H9 (cell line): ENCODE results near the gene ITSN2. TPM values are rescaled to one million over a fixed set of nuclear protein-coding genes. Genes with fewer than 3 reads are reported as not detected.

Experiments used
- DNase-seq: peaks from one replicate; pipeline ENCODE4 v3.0.0-alpha.2; 2017
- H2AFZ ChIP-seq: one replicate; pipeline ENCODE4 v1.6.1; 2013; ENCODE audit warnings: mild to moderate bottlenecking, low read length, control low read depth, moderate library complexity
- H2AK5ac ChIP-seq: 2 replicates; pipeline ENCODE4 v1.6.1; 2013; ENCODE audit warnings: low read length, control low read depth, mixed read lengths; ENCODE audit not compliant: insufficient read length
- H2BK120ac ChIP-seq: one replicate; pipeline ENCODE4 v1.6.1; 2013; ENCODE audit warnings: low read depth, mild to moderate bottlenecking, low read length, control low read depth, inconsistent platforms; ENCODE audit not compliant: poor library complexity, severe bottlenecking
- H2BK12ac ChIP-seq: 2 replicates; pipeline ENCODE4 v1.6.1; 2013; ENCODE audit warnings: low read length, control low read depth, mixed read lengths, low read depth; ENCODE audit not compliant: insufficient read length
- H2BK15ac ChIP-seq: 2 replicates; pipeline ENCODE4 v1.6.1; 2013; ENCODE audit warnings: low read depth, low read length, control low read depth
- H2BK20ac ChIP-seq: one replicate; pipeline ENCODE4 v1.6.1; 2013; ENCODE audit warnings: low read depth, mild to moderate bottlenecking, low read length, control low read depth, inconsistent platforms; ENCODE audit not compliant: poor library complexity, severe bottlenecking
- H2BK5ac ChIP-seq: 2 replicates; pipeline ENCODE4 v1.6.1; 2013; ENCODE audit warnings: low read length, control low read depth, mixed read lengths; ENCODE audit not compliant: insufficient read length
- H3K14ac ChIP-seq: 2 replicates; pipeline ENCODE4 v1.6.1; 2013; ENCODE audit warnings: low read length, control low read depth; ENCODE audit not compliant: insufficient read depth
- H3K18ac ChIP-seq: 2 replicates; pipeline ENCODE4 v1.6.1; 2013; ENCODE audit warnings: low read depth, mild to moderate bottlenecking, mixed read lengths, low read length, control low read depth; ENCODE audit not compliant: insufficient read length
- H3K23ac ChIP-seq: 2 replicates; pipeline ENCODE4 v1.6.1; 2013; ENCODE audit warnings: low read length, control low read depth, mixed read lengths, low read depth; ENCODE audit not compliant: insufficient read length
- H3K23me2 ChIP-seq: 2 replicates; pipeline ENCODE4 v1.6.1; 2013; ENCODE audit warnings: low read depth, mild to moderate bottlenecking, mixed read lengths, low read length, control low read depth; ENCODE audit not compliant: insufficient read length, poor library complexity, severe bottlenecking
- H3K27ac ChIP-seq: 2 replicates; pipeline ENCODE4 v1.5.1; 2013; ENCODE audit warnings: low read length, control low read depth, mixed read lengths, low read depth; ENCODE audit not compliant: insufficient read length
- H3K27me3 ChIP-seq: 2 replicates; pipeline ENCODE4 v1.6.1; 2013; ENCODE audit warnings: low read length, control low read depth, inconsistent platforms; ENCODE audit not compliant: insufficient read depth
- H3K4ac ChIP-seq: 2 replicates; pipeline ENCODE4 v1.6.1; 2013; ENCODE audit warnings: low read depth, mild to moderate bottlenecking, control low read depth, inconsistent platforms, low read length, moderate library complexity
- H3K4me1 ChIP-seq: 2 replicates; pipeline ENCODE4 v1.6.1; 2013; ENCODE audit warnings: low read length, control low read depth, inconsistent platforms; ENCODE audit not compliant: insufficient read depth
- H3K4me2 ChIP-seq: 2 replicates; pipeline ENCODE4 v1.6.1; 2013; ENCODE audit warnings: low read length, control low read depth, mixed read lengths; ENCODE audit not compliant: insufficient read length, insufficient read depth
- H3K56ac ChIP-seq: 2 replicates; pipeline ENCODE4 v1.6.1; 2013; ENCODE audit warnings: low read depth, mild to moderate bottlenecking, mixed read lengths, low read length, control low read depth; ENCODE audit not compliant: insufficient read length
- H3K79me1 ChIP-seq: 2 replicates; pipeline ENCODE4 v1.6.1; 2013; ENCODE audit warnings: low read depth, mild to moderate bottlenecking, moderate library complexity, low read length, control low read depth, inconsistent platforms; ENCODE audit not compliant: insufficient read depth, poor library complexity, severe bottlenecking
- H3K79me2 ChIP-seq: 2 replicates; pipeline ENCODE4 v1.6.1; 2013; ENCODE audit warnings: low read length, control low read depth, inconsistent platforms; ENCODE audit not compliant: insufficient read depth
- H3K9ac ChIP-seq: 2 replicates; pipeline ENCODE4 v1.6.1; 2013; ENCODE audit warnings: low read length, control low read depth, mixed read lengths; ENCODE audit not compliant: insufficient read length; ENCODE audit errors: extremely low read depth
- H3K9me3 ChIP-seq: one replicate; pipeline ENCODE4 v1.6.1; 2013; ENCODE audit warnings: low read depth, low read length, inconsistent platforms; ENCODE audit not compliant: control insufficient read depth
- H3T11ph ChIP-seq: one replicate; pipeline ENCODE4 v1.6.1; 2013; ENCODE audit warnings: mild to moderate bottlenecking, low read length, control low read depth, inconsistent platforms
- H4K20me1 ChIP-seq: one replicate; pipeline ENCODE4 v1.6.1; 2013; ENCODE audit not compliant: control insufficient read depth, insufficient read length, insufficient read depth
- H4K5ac ChIP-seq: 2 replicates; pipeline ENCODE4 v1.6.1; 2013; ENCODE audit warnings: low read depth, mild to moderate bottlenecking, mixed read lengths, low read length, control low read depth; ENCODE audit not compliant: insufficient read length
- H4K8ac ChIP-seq: replicated peaks from 2 replicates; pipeline ENCODE4 v1.6.1; 2013; ENCODE audit warnings: low read length, control low read depth, mixed read lengths, low read depth; ENCODE audit not compliant: insufficient read length
- H4K91ac ChIP-seq: 2 replicates; pipeline ENCODE4 v1.6.1; 2013; ENCODE audit warnings: low read depth, mild to moderate bottlenecking, moderate library complexity, mixed read lengths, low read length, control low read depth; ENCODE audit not compliant: insufficient read length
- H3K27ac Mint-ChIP-seq, 3 experiments: 2 replicates in 2 of 3; 3 replicates in 1 of 3; pipeline ENCODE4 v1.8.0; 2020 to 2021; ENCODE audit warnings: mixed read lengths in 3 of 3, mild to moderate bottlenecking in 1 of 3, moderate library complexity in 1 of 3
- H3K27me3 Mint-ChIP-seq: 2 replicates; pipeline ENCODE4 v1.8.0; 2021; ENCODE audit warnings: low read depth, mild to moderate bottlenecking, moderate library complexity, mixed read lengths
- H3K36me3 Mint-ChIP-seq, 3 experiments: 2 replicates in 2 of 3; 3 replicates in 1 of 3; pipeline ENCODE4 v1.8.0; 2020 to 2021; ENCODE audit warnings: low read depth in 3 of 3, mixed read lengths in 3 of 3; ENCODE audit not compliant: insufficient read depth in 1 of 3
- H3K4me1 Mint-ChIP-seq, 2 experiments: 2 replicates each; pipeline ENCODE4 v1.8.0; 2020; ENCODE audit warnings: mixed read lengths in 2 of 2
- H3K4me3 Mint-ChIP-seq, 2 experiments: 2 replicates in 1 of 2; 3 replicates in 1 of 2; pipeline ENCODE4 v1.8.0; 2020 to 2021; ENCODE audit warnings: mild to moderate bottlenecking in 2 of 2, mixed read lengths in 2 of 2, moderate library complexity in 1 of 2
- H3K9me3 Mint-ChIP-seq, 2 experiments: 2 replicates in 1 of 2; 3 replicates in 1 of 2; pipeline ENCODE4 v1.8.0; 2020; ENCODE audit warnings: mild to moderate bottlenecking in 2 of 2, mixed read lengths in 2 of 2, moderate library complexity in 1 of 2
- CTCF ChIP-seq: fragments of 200-600 bp; sonication (generic); conservative IDR thresholded peaks from 3 replicates; pipeline ENCODE4 v1.8.0; 2021; ENCODE audit warnings: antibody characterized with exemption, mild to moderate bottlenecking
- WGBS: extraction: QIAGEN DNeasy Blood & Tissue Kit; methylation state at CpG from one replicate; pipeline ENCODE4 v1.1.7; 2013; ENCODE audit warnings: missing lambda C conversion rate, low lambda C conversion rate, mixed read lengths; ENCODE audit not compliant: insufficient read length; ENCODE audit errors: extremely low coverage; 5-methylcytosine and 5-hydroxymethylcytosine counted together
- total RNA-seq: library from RNA; stranded (reverse); gene quantifications from 2 replicates; pipeline ENCODE4 v1.2.1, GENCODE V29; 2021

The ITSN2 gene
- total RNA-seq, 1 experiment from 2014 or later: 17.0 TPM

GRCh38 chr2:24307961-24308360, 52.4 kb downstream of the ITSN2 start:
- H3K27me3 ChIP-seq: no peaks in the 10 kb centered on the region
- H3T11ph ChIP-seq: no peak overlapping the region
- H3K23me2 ChIP-seq: no peaks in the 10 kb centered on the region
- DNase-seq: no peak
- H3K4me2 ChIP-seq: no peak overlapping the region
- H3K23ac ChIP-seq: no peak overlapping the region
- no peak overlapping the region for H3K27ac ChIP-seq
- no peaks in the 10 kb centered on the region for H3K79me1 ChIP-seq
- no peak overlapping the region for H4K8ac ChIP-seq
- H3K4ac ChIP-seq: no peak overlapping the region
- no peak overlapping the region for H3K9ac ChIP-seq
- H2BK20ac ChIP-seq: no peak overlapping the region
- no peak for TF ChIP-seq CTCF
- H2BK12ac ChIP-seq: no peak overlapping the region
- H3K18ac ChIP-seq: no peak overlapping the region
- H4K91ac ChIP-seq: no peak overlapping the region
- H3K9me3 ChIP-seq: no peaks in the 10 kb centered on the region
- no peak overlapping the region for H4K5ac ChIP-seq
- no peak overlapping the region for H2BK120ac ChIP-seq
- no peaks in the 10 kb centered on the region for H3K4me1 ChIP-seq
- H2BK15ac ChIP-seq: no peak overlapping the region
- H4K20me1 ChIP-seq: no peaks in the 10 kb centered on the region
- H3K79me2 ChIP-seq: no peaks in the 10 kb centered on the region
- H3K56ac ChIP-seq: no peak overlapping the region
- no peak overlapping the region for H3K14ac ChIP-seq
- no CpG with 5 or more reads among the region's 2 CpGs for WGBS
- Mint-ChIP-seq H3K9me3 (no peaks in the 10 kb centered on the region), H3K4me3 (no peak overlapping the region), H3K4me1 (peaks cover 2 to 4% of the 10 kb centered on the region in 2 experiments; a peak in 2 of 4 replicates), H3K36me3 (peaks cover 2 to 20% (median 20%) of the 10 kb centered on the region in 3 experiments; a peak in 5 of 7 replicates), H3K27me3 (no peaks in the 10 kb centered on the region), H3K27ac (no peak overlapping the region; a peak in 1 of 7 replicates)
- H2AK5ac ChIP-seq: no peak overlapping the region
- no peak overlapping the region for H2AFZ ChIP-seq
- no peak overlapping the region for H2BK5ac ChIP-seq
